Measurements from ENCODE around the gene PTPRJ. TPM values are rescaled to one million over a fixed set of nuclear protein-coding genes. Genes with fewer than 3 reads are reported as not detected.

PTPRJ gene
- total RNA-seq, 1 donor from 2014 or later: 24.3 TPM

DNA sequence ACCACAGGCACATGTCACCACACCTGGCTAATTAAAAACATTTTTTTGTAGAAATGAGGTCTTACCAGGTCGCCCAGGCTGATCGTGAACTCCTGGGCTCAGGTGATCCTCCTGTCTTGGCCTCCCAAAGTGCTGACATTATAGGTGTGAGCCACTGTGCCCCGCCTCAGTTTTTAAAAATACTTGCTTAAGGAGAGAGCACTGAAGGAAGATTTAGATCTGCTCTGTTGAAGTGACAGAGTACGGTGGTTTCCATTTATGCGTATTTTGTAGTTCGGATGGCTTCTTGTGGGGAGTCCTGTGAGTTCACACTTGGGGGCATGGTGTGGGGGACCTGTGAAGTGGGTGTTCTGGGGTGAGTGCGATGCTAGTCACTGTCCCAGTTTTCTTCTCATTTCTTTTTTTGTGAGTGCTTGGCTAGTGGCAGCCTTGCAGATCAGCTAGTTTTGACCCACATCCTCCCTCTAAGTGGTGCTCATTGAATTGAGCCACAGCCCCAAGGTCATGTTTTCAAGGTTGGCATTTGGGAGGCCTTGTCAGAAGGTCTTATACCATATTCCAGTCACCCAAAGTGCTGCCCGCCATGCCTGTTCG is 31.5 kb downstream of the PTPRJ start:
- H3K4me1 Mint-ChIP-seq: peaks cover 6% of the 10 kb centered on the region
- H3K36me3 Mint-ChIP-seq (ENCODE audit: low read depth): no peaks in the 10 kb centered on the region
- no peak for DNase-seq (ENCODE audit: low read depth, low spot score)
- H3K27ac Mint-ChIP-seq (ENCODE audit: unreplicated experiment): no peak overlapping the region
- TF ChIP-seq CTCF (conservative IDR thresholded peaks at IDR 0.05): no peak
- H3K4me3 Mint-ChIP-seq: no peak overlapping the region
- H3K9me3 Mint-ChIP-seq: no peaks in the 10 kb centered on the region
- no peaks in the 10 kb centered on the region for H3K27me3 Mint-ChIP-seq (ENCODE audit: low read depth)

DNA sequence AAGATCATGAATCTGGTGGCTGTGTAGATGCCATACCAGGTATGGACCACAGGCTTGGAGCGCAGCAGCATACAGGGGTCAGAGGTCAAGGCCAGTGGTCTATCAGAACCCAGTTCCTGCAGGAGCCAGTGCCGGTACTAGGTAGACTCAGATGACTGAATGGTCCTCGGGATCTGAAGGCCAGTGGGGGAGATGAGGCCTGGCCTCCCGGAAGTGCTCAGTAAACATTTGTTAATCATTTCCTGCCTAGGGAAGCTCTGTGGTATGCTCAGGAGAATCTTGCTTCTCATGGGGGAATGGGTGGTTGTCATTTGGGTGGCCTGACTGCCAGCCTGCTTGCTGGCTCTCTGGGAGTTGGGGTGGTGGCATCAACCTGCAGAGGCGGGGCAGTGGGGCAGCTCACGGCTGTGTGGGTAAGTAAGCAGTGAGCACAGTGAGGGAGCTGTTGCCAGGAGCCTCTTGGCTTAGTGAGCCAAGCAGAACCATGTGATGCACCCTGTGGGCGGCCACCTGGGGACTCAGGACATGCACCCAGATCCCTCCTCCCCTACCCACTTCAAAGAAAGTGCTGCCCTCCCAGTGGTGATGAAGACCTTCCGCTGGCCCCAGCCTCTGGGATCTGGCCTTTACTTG is 33.0 kb downstream of the PTPRJ start:
- H3K36me3 Mint-ChIP-seq (ENCODE audit: low read depth): no peaks in the 10 kb centered on the region
- no peak overlapping the region for H3K27ac Mint-ChIP-seq (ENCODE audit: unreplicated experiment)
- no peaks in the 10 kb centered on the region for H3K9me3 Mint-ChIP-seq
- TF ChIP-seq CTCF (conservative IDR thresholded peaks at IDR 0.05): no peak
- H3K4me1 Mint-ChIP-seq: peaks cover 21% of the 10 kb centered on the region
- no peaks in the 10 kb centered on the region for H3K27me3 Mint-ChIP-seq (ENCODE audit: low read depth)
- H3K4me3 Mint-ChIP-seq: no peak overlapping the region
- DNase-seq (ENCODE audit: low read depth, low spot score): no peak

GRCh38 chr11:48014917-48015316 is 34.6 kb downstream of the PTPRJ start:
- H3K4me1 Mint-ChIP-seq: peaks cover 37% of the 10 kb centered on the region
- H3K27me3 Mint-ChIP-seq (ENCODE audit: low read depth): no peaks in the 10 kb centered on the region
- TF ChIP-seq CTCF (conservative IDR thresholded peaks at IDR 0.05): no peak
- DNase-seq (ENCODE audit: low read depth, low spot score): no peak
- H3K27ac Mint-ChIP-seq (ENCODE audit: unreplicated experiment): no peak overlapping the region
- H3K36me3 Mint-ChIP-seq (ENCODE audit: low read depth): no peaks in the 10 kb centered on the region
- no peaks in the 10 kb centered on the region for H3K9me3 Mint-ChIP-seq
- H3K4me3 Mint-ChIP-seq: no peak overlapping the region

- Mint-ChIP-seq H3K36me3 (ENCODE audit: low read depth) (no peaks in the 10 kb centered on the region), H3K4me1 (peaks cover 40% of the 10 kb centered on the region), H3K4me3 (no peak overlapping the region), H3K9me3 (no peaks in the 10 kb centered on the region), H3K27me3 (ENCODE audit: low read depth) (no peaks in the 10 kb centered on the region), H3K27ac (ENCODE audit: unreplicated experiment) (peak overlapping the region; percentile 43)
- TF ChIP-seq CTCF (conservative IDR thresholded peaks at IDR 0.05): no peak
- DNase-seq (ENCODE audit: low read depth, low spot score): no peak
Observed at GRCh38 chr11:48017105-48017830, 36.9 kb downstream of the PTPRJ start.

GRCh38 chr11:48017831-48018527 is 37.6 kb downstream of the PTPRJ start:
- DNase-seq (ENCODE audit: low read depth, low spot score): no peak
- H3K27me3 Mint-ChIP-seq (ENCODE audit: low read depth): no peaks in the 10 kb centered on the region
- no peak for TF ChIP-seq CTCF (conservative IDR thresholded peaks at IDR 0.05)
- H3K27ac Mint-ChIP-seq (ENCODE audit: unreplicated experiment): peak overlapping the region; percentile 95
- no peaks in the 10 kb centered on the region for H3K9me3 Mint-ChIP-seq
- peaks cover 45% of the 10 kb centered on the region for H3K4me1 Mint-ChIP-seq
- H3K36me3 Mint-ChIP-seq (ENCODE audit: low read depth): no peaks in the 10 kb centered on the region
- peak overlapping the region; percentile 68 for H3K4me3 Mint-ChIP-seq
